ENCODE data around the gene DENND5B.
"Not testable (repeated sequence)": the region's sequence is repeated elsewhere in the genome, so short reads cannot be mapped to it uniquely, and the experiment has no call there.

DENND5B gene

GRCh38 chr12:31506515-31507306 is 84.2 kb downstream of the DENND5B start:
- DNase-seq (ENCODE audit: low read depth), result no peak

- DNase-seq (ENCODE audit: low read depth), result no peak
These were observed 86.2 kb downstream of the DENND5B start for GRCh38 chr12:31504625-31505222.

DNA sequence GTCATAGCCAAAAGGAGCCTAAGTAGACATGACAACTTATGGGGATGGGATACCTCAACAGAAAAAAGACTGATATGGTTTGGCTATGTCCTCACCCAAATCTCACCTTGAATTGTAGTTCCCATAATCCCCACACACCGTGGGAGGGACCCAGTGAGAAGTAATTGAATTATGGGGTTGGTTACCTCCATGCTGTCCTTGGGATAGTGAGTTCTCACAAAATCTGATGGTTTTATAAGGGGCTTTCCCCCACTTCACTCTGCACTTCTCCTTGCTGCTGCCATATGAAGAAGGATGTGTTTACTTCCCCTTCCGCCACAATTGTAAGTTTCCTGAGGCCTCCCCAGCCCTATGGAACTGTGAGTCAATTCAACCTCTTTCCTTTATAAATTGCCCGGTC is 89.9 kb downstream of the DENND5B start:
- DNase-seq (ENCODE audit: low read depth), result not testable (repeated sequence)

DNA sequence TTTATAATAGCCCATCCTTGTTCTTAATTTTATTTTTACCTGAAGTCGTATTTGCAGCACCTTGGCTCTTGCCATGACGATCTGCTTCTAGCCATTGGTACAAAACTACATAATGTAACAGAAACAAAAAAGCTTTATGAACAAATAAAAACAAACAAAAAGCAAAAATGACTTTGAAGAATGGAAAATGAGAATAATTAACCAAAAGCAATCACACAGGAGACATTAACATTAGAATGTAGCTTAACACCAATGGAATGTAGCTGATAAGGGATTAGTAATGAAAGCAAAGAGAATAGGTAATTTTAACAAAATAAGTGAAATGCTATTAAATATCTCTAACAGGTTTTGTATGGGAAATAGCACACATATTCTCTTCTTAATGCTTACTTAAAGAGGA is 91.4 kb downstream of the DENND5B start:
- no peak for DNase-seq (ENCODE audit: low read depth)

DNA sequence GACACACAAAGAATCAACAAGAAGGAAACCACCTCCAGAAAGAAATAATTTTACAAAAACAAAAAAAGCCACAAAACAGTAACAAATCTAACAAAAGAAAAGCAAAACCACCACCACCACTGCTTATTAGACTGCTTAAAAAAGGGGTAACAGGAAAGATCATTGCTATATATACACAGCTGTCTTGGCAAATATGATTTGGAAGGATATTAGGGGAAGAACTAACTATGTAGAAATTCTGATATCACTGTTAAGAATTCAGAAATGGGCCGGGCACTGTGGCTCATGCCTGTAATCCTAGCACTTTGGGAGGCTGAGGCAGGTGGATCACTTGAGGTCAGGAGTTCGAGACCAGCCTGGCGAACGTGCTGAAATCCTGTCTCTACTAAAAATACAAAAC is 92.5 kb downstream of the DENND5B start:
- DNase-seq (ENCODE audit: low read depth), result no peak

DNA sequence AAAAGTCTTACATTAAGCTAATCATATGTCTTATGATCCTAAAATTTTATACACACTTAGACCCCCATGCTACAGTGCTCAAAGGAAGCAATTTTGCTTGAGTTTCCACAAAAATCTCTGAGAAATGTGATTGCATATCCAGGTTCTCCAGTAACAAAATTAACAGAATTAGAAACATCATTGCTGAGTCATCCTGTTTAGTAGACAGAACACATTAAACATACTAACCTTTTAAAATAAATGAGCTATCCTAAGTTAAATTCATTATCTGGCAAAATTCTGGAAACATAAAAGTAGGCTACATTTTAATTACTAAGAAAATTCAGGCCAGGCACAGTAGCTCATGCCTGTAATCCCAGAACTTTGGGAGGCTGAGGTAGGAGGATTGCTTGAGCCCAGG is 94.7 kb downstream of the DENND5B start:
- DNase-seq (ENCODE audit: low read depth), result no peak

GRCh38 chr12:31494455-31494854 is 96.5 kb downstream of the DENND5B start:
- no peak for DNase-seq (ENCODE audit: low read depth)

DNA sequence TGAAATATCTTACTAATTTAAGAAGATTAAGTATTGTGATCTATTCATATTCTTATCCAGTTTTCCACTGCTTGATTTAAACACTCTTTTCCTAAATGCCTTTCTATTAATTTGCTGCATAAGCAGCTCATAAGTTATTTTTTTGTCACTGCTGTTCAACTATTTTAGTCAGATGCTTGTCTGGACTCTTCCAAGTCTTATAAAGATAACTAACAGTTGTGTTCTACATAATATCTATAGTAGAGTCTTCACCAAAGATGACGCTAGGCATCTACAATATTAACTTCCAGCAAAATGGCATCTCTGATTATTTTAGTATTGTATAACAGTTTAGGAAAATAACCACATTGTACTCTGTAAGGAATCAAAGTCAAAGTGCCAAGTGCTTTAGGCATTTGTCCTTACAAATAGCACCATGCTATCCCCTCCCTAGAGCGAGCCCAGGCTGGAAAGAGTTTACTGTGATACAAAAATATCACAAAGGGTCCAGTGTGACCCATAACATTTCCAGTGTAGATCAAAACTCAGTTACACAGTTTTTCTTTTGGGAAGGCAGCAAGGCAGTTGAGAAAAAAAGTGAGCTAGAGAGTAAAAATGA is 98.2 kb downstream of the DENND5B start:
- no peak for DNase-seq (ENCODE audit: low read depth)

GRCh38 chr12:31491841-31492598 is 98.9 kb downstream of the DENND5B start:
- no peak for DNase-seq (ENCODE audit: low read depth)

GRCh38 chr12:31491241-31491794 is 99.6 kb downstream of the DENND5B start:
- DNase-seq (ENCODE audit: low read depth), result no peak

GRCh38 chr12:31488737-31489338 is 102.1 kb downstream of the DENND5B start:
- DNase-seq (ENCODE audit: low read depth), result no peak

GRCh38 chr12:31485571-31485970 is 105.4 kb downstream of the DENND5B start:
- no peak for DNase-seq (ENCODE audit: low read depth)

DNA sequence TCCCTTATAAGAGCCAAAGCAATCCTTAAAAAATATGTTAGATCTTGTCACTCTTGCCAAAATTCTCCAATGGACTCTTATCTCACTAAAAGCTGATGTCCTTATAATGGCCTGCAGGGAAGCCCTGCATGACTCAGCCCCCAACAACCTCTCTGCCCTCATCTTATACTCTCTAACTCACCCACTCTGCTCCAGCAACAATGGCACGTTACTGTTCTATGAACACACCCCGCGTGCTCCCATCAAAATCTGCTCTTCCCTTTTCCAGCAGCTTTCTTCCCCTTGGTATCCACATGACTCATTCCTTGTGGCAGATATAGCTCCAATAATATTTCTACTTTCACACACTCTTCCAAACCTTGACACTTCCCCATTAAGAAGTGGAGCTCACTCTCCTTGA is 108.1 kb downstream of the DENND5B start:
- DNase-seq (ENCODE audit: low read depth), result no peak

DNA sequence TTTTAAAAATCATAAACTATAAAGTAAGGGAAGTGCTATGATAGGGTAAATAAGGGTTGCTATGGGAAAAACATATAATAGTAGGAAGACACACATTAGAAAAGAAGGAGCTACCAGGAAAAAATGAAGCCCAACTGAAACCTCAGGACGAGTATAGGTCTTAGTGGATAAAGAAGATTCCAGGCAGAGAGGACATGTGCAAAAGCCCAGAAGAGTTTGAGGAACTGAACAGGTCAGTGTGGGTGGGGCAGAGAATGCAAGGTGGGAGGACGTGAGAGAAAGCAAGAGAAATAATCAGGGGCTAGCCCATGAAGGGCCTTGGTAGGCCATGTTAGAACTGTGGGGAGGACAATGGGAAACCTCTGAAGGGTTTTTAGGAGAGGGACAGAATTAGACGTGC is 109.5 kb downstream of the DENND5B start:
- DNase-seq (ENCODE audit: low read depth), result no peak

- no peak for DNase-seq (ENCODE audit: low read depth)
These were observed 111.3 kb downstream of the DENND5B start for GRCh38 chr12:31479516-31480210.

DNA sequence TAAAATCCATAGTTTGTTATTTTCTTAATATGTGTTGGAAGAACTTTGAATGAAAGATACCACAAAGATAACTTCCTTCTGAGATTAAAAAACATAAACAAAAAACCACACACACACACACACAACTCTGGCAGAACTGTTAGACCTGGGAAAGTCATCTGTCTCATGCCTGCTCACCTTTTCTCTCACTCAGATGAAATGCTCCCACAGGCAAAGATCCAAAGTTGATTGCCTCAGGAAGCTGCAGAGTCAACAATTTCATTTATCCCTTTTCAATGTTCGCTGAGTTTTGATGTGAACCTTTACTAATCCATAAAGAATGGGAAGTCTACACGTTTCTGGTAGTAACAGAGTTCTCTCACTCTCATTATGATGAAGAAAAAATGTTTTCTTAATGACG is 112.0 kb downstream of the DENND5B start:
- no peak for DNase-seq (ENCODE audit: low read depth)

- no peak for DNase-seq (ENCODE audit: low read depth)
These were observed 112.5 kb downstream of the DENND5B start for GRCh38 chr12:31478425-31478824.

GRCh38 chr12:31477687-31478086 is 113.2 kb downstream of the DENND5B start:
- DNase-seq (ENCODE audit: low read depth), result no peak

GRCh38 chr12:31476437-31476836 is 114.5 kb downstream of the DENND5B start:
- DNase-seq (ENCODE audit: low read depth), result no peak

- not testable (repeated sequence) for DNase-seq (ENCODE audit: low read depth)
These were observed 115.3 kb downstream of the DENND5B start for GRCh38 chr12:31475610-31476009.

GRCh38 chr12:31474751-31475150 is 116.2 kb downstream of the DENND5B start:
- DNase-seq (ENCODE audit: low read depth), result no peak
